IPS DF 4.7 (cell line): ENCODE measurements around the gene PCDHB7.
"Not testable (repeated sequence)": the region's sequence is repeated elsewhere in the genome, so short reads cannot be mapped to it uniquely, and the experiment has no call there.

Source experiments
- DNase-seq: peaks from one replicate; pipeline ENCODE4 v3.0.0-alpha.2; 2013; ENCODE audit warnings: low spot score; ENCODE audit errors: extremely low read depth

Gene PCDHB7

DNA sequence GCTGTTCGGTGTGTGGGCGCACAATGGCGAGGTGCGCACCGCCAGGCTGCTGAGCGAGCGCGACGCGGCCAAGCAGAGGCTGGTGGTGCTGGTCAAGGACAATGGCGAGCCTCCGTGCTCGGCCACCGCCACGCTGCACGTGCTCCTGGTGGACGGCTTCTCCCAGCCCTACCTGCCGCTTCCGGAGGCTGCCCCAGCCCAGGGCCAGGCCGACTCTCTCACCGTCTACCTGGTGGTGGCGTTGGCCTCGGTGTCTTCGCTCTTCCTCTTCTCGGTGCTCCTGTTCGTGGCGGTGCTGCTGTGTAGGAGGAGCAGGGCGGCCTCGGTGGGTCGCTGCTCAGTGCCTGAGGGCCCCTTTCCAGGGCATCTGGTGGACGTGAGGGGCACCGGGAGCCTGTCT, 7.4 kb downstream of the PCDHB7 start:
- not testable (repeated sequence) for DNase-seq

DNA sequence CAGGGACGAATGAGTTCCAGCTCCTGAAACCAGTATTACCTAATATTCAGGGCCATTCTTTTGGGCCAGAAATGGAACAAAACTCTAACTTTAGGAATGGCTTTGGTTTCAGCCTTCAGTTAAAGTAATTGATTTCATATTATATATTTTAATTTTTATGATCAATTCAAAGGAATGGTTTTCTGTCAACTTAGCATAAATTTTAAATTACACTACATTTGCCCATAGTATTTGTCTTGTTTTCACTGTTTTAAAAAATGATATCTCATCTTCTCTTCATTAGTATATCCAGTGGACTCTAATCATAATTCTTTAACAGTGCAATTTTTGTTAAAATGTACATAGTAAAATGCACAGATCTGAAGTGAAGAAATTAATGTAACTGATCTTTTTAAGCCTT, 7.9 kb downstream of the PCDHB7 start:
- DNase-seq: no peak

- peak; percentile 58 for DNase-seq
Measured at GRCh38 chr5:141182248-141182647, 9.8 kb downstream of the PCDHB7 start, which contains the start of gene PCDHB16. Gene PCDHB16 (plus strand): TSS chr5:141182387. CDS start chr5:141182560, 173 bp downstream.

GRCh38 chr5:141184117-141184855, 11.8 kb downstream of the PCDHB7 start:
- DNase-seq: not testable (repeated sequence)

- DNase-seq: no peak
Measured at GRCh38 chr5:141186897-141187512, 14.6 kb downstream of the PCDHB7 start, which contains the start of gene PCDHB9. Gene PCDHB9 (plus strand): TSS chr5:141187161. CDS start chr5:141187319, 158 bp downstream.

- DNase-seq: not testable (repeated sequence)
Measured at GRCh38 chr5:141188682-141189081, 16.2 kb downstream of the PCDHB7 start.

- DNase-seq: not testable (repeated sequence)
Measured at GRCh38 chr5:141189131-141189530, 16.7 kb downstream of the PCDHB7 start.

DNA sequence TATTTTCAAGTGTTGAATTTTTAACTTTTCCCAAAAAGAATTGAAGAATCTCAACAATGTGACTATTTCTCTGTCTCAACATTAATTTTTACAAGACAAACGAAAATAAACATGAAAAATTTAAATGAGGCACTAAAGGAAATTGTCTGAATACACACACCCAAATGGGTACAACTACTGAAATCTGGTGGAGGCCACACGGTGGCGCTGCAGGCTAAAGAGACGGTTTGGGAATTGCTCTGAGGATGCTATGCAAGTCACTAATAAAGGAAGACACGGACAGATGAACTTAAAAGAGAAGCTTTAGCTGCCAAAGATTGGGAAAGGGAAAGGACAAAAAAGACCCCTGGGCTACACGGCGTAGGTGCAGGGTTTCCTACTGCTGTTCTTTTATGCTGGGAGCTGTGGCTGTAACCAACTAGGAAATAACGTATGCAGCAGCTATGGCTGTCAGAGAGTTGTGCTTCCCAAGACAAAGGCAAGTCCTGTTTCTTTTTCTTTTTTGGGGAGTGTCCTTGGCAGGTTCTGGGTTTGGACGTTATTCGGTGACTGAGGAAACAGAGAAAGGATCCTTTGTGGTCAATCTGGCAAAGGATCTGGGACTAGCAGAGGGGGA, 19.8 kb downstream of the PCDHB7 start, which contains the start of gene PCDHB10:
PCDHB10 (plus strand) TSS at position 244 of the 616 bp plus-strand sequence; CDS start at position 444, 200 bp downstream.
- DNase-seq: no peak

- not testable (repeated sequence) for DNase-seq
Measured at GRCh38 chr5:141194332-141194731, 21.9 kb downstream of the PCDHB7 start.

- no peak for DNase-seq
Measured at GRCh38 chr5:141196363-141196762, 23.9 kb downstream of the PCDHB7 start.

DNA sequence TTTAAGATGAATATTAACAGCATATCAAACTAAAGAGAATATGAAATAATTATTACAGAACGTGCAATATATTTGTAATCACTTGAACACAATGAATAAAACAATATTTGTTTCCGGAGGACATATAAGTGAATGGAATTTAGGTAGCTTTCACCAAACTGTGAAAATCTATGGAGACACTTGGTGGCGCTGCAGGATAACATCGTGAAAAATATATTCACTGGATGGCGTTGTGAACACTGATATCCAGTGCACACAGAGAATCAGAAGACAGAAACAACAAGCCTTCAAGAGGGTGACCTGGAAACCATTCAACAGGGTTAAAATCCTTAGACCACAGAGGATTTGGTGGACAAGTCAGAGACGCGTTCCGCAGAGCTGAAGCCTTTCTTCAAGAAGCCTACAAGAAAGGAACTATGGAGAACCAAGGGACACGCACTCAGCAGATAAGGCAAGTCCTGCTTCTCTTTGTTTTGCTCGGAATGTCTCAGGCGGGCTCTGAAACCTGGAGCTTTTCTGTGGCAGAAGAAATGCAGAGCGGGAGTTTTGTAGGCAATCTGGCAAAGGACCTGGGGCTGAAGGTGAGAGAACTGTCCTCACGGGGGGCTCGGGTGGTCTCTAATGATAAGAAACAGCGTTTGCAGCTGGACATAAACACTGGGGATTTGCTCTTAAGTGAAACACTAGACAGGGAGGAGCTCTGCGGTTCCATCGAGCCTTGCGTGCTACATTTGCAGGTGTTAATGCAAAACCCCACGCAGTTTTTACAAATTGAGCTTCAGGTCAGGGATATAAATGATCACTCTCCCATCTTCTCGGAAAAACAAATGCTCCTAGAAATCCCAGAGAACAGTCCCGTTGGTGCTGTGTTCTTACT, 27.2 kb downstream of the PCDHB7 start, which contains the start of gene PCDHB11:
PCDHB11 (plus strand) TSS at position 269 of the 877 bp plus-strand sequence; CDS start at position 417, 148 bp downstream.
- DNase-seq: no peak

DNA sequence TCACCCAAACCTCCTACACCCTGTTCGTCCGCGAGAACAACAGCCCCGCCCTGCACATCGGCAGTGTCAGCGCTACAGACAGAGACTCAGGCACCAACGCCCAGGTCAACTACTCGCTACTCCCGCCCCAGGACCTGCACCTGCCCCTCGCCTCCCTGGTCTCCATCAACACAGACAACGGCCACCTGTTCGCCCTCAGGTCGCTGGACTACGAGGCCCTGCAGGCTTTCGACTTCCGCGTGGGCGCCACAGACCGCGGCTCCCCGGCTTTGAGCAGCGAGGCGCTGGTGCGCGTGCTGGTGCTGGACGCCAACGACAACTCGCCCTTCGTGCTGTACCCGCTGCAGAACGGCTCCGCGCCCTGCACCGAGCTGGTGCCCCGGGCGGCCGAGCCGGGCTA, 28.7 kb downstream of the PCDHB7 start:
- not testable (repeated sequence) for DNase-seq

GRCh38 chr5:141201646-141202045, 29.2 kb downstream of the PCDHB7 start:
- DNase-seq: not testable (repeated sequence)

- DNase-seq: no peak
Measured at GRCh38 chr5:141208478-141208877, 36.0 kb downstream of the PCDHB7 start, which contains the start of gene PCDHB12. Gene PCDHB12 (plus strand): TSS chr5:141208719. CDS start chr5:141208908, 189 bp downstream.

DNA sequence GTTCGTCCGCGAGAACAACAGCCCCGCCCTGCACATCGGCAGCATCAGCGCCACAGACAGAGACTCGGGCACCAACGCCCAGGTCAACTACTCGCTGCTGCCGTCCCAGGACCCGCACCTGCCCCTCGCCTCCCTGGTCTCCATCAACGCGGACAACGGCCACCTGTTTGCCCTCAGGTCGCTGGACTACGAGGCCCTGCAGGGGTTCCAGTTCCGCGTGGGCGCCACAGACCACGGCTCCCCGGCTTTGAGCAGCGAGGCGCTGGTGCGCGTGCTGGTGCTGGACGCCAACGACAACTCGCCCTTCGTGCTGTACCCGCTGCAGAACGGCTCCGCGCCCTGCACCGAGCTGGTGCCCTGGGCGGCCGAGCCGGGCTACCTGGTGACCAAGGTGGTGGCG, 37.8 kb downstream of the PCDHB7 start:
- DNase-seq: not testable (repeated sequence)

DNA sequence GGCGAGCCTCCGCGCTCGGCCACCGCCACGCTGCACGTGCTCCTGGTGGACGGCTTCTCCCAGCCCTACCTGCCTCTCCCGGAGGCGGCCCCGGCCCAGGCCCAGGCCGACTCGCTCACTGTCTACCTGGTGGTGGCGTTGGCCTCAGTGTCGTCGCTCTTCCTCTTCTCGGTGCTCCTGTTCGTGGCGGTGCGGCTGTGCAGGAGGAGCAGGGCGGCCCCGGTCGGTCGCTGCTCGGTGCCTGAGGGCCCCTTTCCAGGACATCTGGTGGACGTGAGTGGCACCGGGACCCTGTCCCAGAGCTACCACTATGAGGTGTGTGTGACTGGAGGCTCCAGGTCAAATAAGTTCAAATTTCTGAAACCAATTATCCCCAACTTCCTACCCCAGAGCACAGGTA, 38.4 kb downstream of the PCDHB7 start:
- not testable (repeated sequence) for DNase-seq

GRCh38 chr5:141213656-141214339, 41.4 kb downstream of the PCDHB7 start, which contains the start of gene PCDHB13:
Gene PCDHB13 (plus strand): TSS chr5:141213919. CDS start chr5:141214124, 205 bp downstream.
- not testable (repeated sequence) for DNase-seq

GRCh38 chr5:141214583-141214982, 42.1 kb downstream of the PCDHB7 start:
- not testable (repeated sequence) for DNase-seq

DNA sequence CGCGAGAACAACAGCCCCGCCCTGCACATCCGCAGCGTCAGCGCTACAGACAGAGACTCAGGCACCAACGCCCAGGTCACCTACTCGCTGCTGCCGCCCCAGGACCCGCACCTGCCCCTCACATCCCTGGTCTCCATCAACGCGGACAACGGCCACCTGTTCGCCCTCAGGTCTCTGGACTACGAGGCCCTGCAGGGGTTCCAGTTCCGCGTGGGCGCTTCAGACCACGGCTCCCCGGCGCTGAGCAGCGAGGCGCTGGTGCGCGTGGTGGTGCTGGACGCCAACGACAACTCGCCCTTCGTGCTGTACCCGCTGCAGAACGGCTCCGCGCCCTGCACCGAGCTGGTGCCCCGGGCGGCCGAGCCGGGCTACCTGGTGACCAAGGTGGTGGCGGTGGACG, 43.1 kb downstream of the PCDHB7 start:
- DNase-seq: not testable (repeated sequence)

- not testable (repeated sequence) for DNase-seq
Measured at GRCh38 chr5:141216035-141216434, 43.6 kb downstream of the PCDHB7 start.
